ENCODE results near the gene GBX2. TPM values are rescaled to one million over a fixed set of nuclear protein-coding genes. Genes with fewer than 3 reads are reported as not detected.

The GBX2 gene
- total and polyA plus RNA-seq, 2 of the 8 experiments (the other 6 are each of a cell fraction or from before 2014, with no cell fraction given): 0.38 to 0.89 TPM

- Histone ChIP-seq H3K4me1 (replicated peaks in 1 of 4; ENCODE audit: control insufficient read depth in 3 of 4, insufficient read depth in 4 of 4, low read length in 3 of 4) (peaks cover 0 to 9% (median 4%) of the 10 kb centered on the region in 4 experiments; a peak in 5 of 7 replicates), H2AK5ac (ENCODE audit: low read depth, low read length) (no peak overlapping the region), H2BK20ac (ENCODE audit: low read length) (no peak overlapping the region), H2BK5ac (ENCODE audit: low read depth, low read length) (no peak overlapping the region), H4K8ac (ENCODE audit: extremely low read depth, insufficient read depth, low read length) (no peak overlapping the region), H3K4me3 (ENCODE audit: extremely low read depth in 1 of 4, insufficient read depth in 2 of 4, low read depth in 3 of 4, low read length in 4 of 4) (no peak overlapping the region), H2BK120ac (replicated peaks; ENCODE audit: low read depth, low read length) (no peak overlapping the region), H3K79me2 (ENCODE audit: control insufficient read depth in 1 of 2, insufficient read depth in 2 of 2, low read length in 2 of 2) (no peaks in the 10 kb centered on the region), H4K5ac (ENCODE audit: insufficient read length, low read depth, low read length) (no peak overlapping the region), H3K9me3 (ENCODE audit: insufficient read depth in 2 of 2, low read depth in 1 of 2, low read length in 1 of 2) (no peaks in the 10 kb centered on the region), H4K20me1 (replicated peaks in 1 of 2; ENCODE audit: control insufficient read depth in 1 of 2, insufficient read depth in 2 of 2, low read length in 2 of 2) (peaks cover 7 to 10% of the 10 kb centered on the region in 2 experiments), H3K9ac (replicated peaks in 1 of 4; ENCODE audit: extremely low read depth in 1 of 4, low read depth in 3 of 4, low read length in 3 of 4) (no peak overlapping the region), H2AFZ (ENCODE audit: low read length) (no peak overlapping the region), H3K23ac (ENCODE audit: insufficient read length) (no peak overlapping the region), H3K4me2 (ENCODE audit: insufficient read depth in 1 of 2, low read depth in 2 of 2, low read length in 2 of 2) (no peak overlapping the region), H3K36me3 (ENCODE audit: control insufficient read depth in 2 of 4, insufficient read depth in 4 of 4, low read length in 3 of 4) (no peaks in the 10 kb centered on the region; a peak in 1 of 8 replicates), H2BK15ac (ENCODE audit: low read length) (no peak overlapping the region), H2BK12ac (ENCODE audit: low read depth, low read length) (no peak overlapping the region), H3K56ac (replicated peaks; ENCODE audit: insufficient read length, low read depth, low read length) (no peak overlapping the region), H4K91ac (replicated peaks; ENCODE audit: insufficient read length, low read length) (no peak overlapping the region), H3K27ac (ENCODE audit: low read depth, low read length) (no peak overlapping the region), H3K4ac (replicated peaks; ENCODE audit: insufficient read length, low read depth, low read length) (no peak overlapping the region), H3K27me3 (replicated peaks in 1 of 4; ENCODE audit: control insufficient read depth in 3 of 4, extremely low read depth in 1 of 4, insufficient read depth in 3 of 4, low read length in 3 of 4) (peaks cover 0 to 12% (median 10%) of the 10 kb centered on the region in 4 experiments; a peak in 6 of 7 replicates), H3K18ac (ENCODE audit: extremely low read depth, low read length) (no peak overlapping the region; the same call in 1 of the 2 replicates), H3K79me1 (ENCODE audit: low read depth, low read length) (no peaks in the 10 kb centered on the region), H3K14ac (ENCODE audit: insufficient read length) (no peak overlapping the region), H3K23me2 (ENCODE audit: low read depth, low read length) (no peaks in the 10 kb centered on the region)
- ChIA-PET POLR2A (ENCODE audit: partially characterized antibody) (no interaction called here), CTCF (ENCODE audit: partially characterized antibody) (no interaction called here)
- no peak for DNase-seq (ENCODE audit: low read depth in 1 of 2, low spot score in 2 of 2)
- no peak for FAIRE-seq
- WGBS, 2 experiments (ENCODE audit: extremely low coverage in 1 of 2, insufficient coverage in 1 of 2, insufficient read length in 1 of 2, insufficient replicate concordance in 2 of 2, low coverage in 1 of 2, low lambda C conversion rate in 2 of 2, missing lambda C conversion rate in 1 of 2): 70% methylated on average over 5 of the region's 5 CpGs; no CpG with 5 or more reads in 1 of the 2 experiments
- TF ChIP-seq ATF3 (IDR thresholded peaks at IDR 0.05; ENCODE audit: insufficient read depth, low read depth, low read length) (no peak), RNF2 (IDR thresholded peaks at IDR 0.05; ENCODE audit: borderline replicate concordance, low read depth, low read length, missing control alignments, poor library complexity, severe bottlenecking) (no peak), KDM4A (IDR thresholded peaks at IDR 0.05; ENCODE audit: low read depth, low read length, severe bottlenecking) (no peak), E2F6 (IDR thresholded peaks at IDR 0.05) (no peak)
These were observed 47.4 kb downstream of the GBX2 start for GRCh38 chr2:236120829-236121228.

Measured in H1 (cell line).